NB4 (cell line): ENCODE measurements around the gene SUCNR1.

ENCODE experiments used
- MAX ChIP-seq: IDR thresholded peaks from 2 replicates; pipeline ENCODE4 v1.6.1; 2011; ENCODE audit warnings: low read depth, low read length
- MYC ChIP-seq: IDR thresholded peaks from 2 replicates; pipeline ENCODE4 v1.6.1; 2011; ENCODE audit warnings: low read depth, low read length
- POLR2A ChIP-seq: IDR thresholded peaks from 2 replicates; pipeline ENCODE4 v1.6.1; 2011; ENCODE audit warnings: mild to moderate bottlenecking; ENCODE audit not compliant: insufficient read length; ENCODE audit errors: extremely low read depth

DNA sequence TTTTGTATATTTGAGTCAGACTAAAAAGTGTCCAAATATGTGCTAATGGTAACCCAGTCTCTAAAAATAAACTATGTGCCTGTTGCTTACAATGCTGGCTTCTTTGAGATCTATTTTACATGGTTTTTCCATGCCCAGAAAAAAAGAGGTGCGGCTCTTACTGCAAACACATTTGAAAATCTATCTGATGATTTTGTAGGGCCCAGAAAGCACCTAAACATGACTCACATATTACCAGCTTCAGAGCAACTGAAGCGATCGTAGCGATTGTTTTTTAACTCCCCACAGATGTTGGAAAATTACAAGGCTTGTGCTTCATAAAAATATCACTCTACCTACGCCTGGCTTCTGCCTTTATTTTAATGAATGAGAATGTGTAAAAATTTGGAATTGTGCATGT lies 53.5 kb downstream of the SUCNR1 start:
- TF ChIP-seq MYC (no peak), MAX (no peak), POLR2A (no peak)
